HFF-Myc (cell line): ENCODE results near the gene FUNDC2.
A peak's percentile ranks its signal among the peaks of the same experiment; 100 is the strongest.

ENCODE experiments used
- DNase-seq: peaks from one replicate; pipeline ENCODE4 v3.0.0-alpha.2; 2011; ENCODE audit warnings: low read depth; ENCODE audit errors: extremely low read depth
- H3K4me3 ChIP-seq: replicated peaks from 2 replicates; pipeline ENCODE4 v1.5.1; 2011; ENCODE audit warnings: low read depth, mild to moderate bottlenecking, control low read depth, low read length
- TF ChIP-seq, protein P1 (sequence below): IDR thresholded peaks from 2 replicates; pipeline ENCODE4 v1.5.1; 2012; ENCODE audit warnings: mild to moderate bottlenecking, low read depth, low read length, control low read depth; ENCODE audit errors: missing control alignments

Gene FUNDC2

DNA sequence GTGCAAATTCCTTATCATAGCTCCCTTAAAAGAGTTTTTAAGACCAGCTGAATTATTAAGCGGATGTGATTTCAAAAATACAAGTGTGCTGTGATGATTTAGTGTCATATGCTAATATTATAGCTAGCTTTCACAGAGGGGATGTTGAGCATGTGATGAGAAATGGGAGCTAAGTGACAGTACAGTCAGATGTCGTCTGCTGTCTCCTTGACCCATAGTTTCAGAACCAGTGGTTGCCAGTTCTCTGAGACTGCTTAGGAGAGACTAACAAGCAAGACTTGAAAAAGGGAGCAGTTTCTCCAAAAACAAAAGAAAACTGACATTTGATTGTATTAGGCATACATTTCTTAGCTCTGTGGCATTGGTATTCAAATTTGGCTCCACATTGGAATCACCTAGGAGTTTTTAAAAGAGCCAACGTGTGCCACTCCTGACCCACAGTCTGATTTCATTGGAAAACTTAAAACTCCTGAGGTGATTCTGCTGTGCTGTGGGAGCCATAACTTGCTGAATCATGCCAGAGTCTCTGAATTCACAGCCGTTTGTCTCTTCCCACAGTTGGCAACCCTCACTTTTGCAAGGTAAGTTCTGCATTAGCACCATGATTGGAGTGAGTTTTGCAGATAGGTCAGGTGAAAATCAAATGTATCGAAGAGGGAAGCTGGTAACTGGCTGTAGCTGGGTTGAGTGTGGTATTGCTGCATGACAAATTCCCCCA, 20.3 kb downstream of the FUNDC2 start:
- H3K4me3 ChIP-seq = no peak overlapping the region
- TF ChIP-seq, protein P1, sequence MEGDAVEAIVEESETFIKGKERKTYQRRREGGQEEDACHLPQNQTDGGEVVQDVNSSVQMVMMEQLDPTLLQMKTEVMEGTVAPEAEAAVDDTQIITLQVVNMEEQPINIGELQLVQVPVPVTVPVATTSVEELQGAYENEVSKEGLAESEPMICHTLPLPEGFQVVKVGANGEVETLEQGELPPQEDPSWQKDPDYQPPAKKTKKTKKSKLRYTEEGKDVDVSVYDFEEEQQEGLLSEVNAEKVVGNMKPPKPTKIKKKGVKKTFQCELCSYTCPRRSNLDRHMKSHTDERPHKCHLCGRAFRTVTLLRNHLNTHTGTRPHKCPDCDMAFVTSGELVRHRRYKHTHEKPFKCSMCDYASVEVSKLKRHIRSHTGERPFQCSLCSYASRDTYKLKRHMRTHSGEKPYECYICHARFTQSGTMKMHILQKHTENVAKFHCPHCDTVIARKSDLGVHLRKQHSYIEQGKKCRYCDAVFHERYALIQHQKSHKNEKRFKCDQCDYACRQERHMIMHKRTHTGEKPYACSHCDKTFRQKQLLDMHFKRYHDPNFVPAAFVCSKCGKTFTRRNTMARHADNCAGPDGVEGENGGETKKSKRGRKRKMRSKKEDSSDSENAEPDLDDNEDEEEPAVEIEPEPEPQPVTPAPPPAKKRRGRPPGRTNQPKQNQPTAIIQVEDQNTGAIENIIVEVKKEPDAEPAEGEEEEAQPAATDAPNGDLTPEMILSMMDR = no peak
- no peak for DNase-seq

DNA sequence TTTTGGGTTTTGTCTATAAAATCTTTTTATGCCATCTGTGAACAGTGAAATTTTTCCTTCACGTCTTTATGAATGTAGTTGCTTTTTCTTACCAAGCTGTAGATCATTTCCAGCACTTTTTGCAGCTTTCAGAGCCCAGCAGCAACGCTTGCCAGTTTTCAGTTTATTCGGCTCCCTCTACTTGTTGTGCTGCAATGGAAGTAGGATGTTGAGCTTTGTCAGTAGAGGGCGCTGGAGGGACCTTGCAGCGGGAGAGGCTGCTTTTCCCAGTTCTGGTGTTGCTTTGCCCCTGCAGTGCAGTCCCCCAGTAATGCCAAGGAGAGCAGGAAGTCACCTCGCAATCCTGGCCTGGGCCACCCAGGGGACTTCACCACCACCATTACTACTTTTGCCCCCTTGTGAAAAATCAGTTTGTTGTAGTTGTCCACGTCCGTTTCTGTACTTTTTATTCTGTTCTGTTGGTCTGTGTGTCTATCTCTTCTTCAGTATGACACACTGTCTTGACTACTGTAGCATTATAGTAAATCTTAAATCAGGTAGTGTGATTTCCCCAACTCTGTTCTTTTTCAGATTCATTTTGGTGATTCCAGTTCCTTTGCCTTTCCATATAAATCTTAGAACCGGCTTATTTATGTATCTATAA, 22.5 kb downstream of the FUNDC2 start:
- DNase-seq = no peak
- H3K4me3 ChIP-seq = no peak overlapping the region
- TF ChIP-seq, protein P1 = peak; percentile 62

DNA sequence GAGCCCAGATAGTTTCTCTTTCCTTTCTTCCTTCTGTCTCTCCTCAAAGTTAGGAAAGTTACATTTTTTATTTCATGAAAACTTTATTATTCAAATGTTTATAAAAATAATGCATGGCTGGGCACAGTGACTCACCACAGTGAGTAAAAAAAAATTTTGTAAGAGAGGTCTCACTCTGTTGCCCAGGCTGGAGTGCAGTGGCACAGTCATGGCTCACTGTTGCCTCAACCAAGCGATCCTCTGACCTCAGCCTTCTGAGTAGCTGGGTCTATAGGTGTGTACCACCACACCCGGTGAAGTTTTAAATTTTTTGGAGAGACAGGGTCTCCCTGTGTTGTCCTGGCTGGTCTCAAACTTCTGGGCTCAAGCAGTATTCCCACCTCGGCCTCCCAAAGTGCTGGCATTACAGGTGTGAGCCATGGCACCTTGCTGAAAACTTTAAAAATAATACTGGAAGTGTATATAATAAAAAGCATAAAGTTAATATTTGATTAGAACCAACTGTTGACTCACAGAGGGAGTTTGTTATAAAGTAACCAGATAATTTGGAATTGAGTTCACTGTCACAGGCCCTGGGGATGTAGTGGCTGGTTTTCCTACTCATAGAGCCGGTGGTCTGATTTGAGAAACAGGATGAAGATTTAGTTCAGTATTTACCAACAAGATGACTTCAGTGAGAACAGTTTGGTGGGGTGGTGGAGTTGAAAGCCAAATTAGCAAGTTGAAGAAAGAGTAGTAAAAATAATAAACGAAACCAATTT, 26.3 kb downstream of the FUNDC2 start:
- H3K4me3 ChIP-seq = no peak overlapping the region
- TF ChIP-seq, protein P1 = no peak
- no peak for DNase-seq

DNA sequence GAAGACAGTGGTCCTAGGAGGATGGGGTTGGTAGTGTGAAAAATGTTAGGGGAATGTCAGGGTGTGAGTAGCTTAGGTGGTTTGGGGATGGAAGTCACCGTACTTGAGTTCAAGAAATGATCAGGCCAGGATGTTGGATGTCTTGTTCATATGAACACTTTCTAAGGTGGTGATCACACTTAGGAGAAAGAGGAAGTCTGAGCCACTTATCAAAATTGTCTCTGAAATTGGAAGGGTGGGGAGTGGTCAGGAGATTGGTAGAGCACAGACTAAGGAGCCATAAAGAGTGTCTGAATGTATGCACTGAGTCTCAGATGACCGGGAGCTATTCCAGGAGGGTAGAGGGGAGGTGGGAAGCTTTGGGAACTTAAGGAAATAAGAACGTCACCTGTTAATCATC, 27.0 kb downstream of the FUNDC2 start:
- TF ChIP-seq, protein P1 = no peak
- H3K4me3 ChIP-seq = no peak overlapping the region
- no peak for DNase-seq

DNA sequence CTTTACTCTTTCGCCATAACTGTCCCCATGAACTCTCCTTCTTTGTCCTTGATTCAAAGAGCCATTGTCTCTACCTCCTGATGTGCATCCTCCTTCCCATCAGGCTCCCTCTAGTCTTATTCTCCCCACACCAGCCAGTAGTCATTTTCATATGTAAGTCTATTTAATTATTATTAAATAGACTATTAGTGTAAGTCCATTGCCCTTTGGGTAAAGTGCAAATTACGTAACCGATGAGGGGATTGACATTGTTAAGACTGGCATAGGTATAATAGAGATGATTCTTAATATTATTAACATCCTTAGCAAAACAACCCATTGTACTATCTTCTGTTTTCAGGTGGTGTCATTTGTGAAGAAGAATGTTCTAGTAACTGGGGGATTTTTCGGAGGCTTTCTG, 27.6 kb downstream of the FUNDC2 start:
- DNase-seq = no peak
- TF ChIP-seq, protein P1 = no peak
- H3K4me3 ChIP-seq = no peak overlapping the region

DNA sequence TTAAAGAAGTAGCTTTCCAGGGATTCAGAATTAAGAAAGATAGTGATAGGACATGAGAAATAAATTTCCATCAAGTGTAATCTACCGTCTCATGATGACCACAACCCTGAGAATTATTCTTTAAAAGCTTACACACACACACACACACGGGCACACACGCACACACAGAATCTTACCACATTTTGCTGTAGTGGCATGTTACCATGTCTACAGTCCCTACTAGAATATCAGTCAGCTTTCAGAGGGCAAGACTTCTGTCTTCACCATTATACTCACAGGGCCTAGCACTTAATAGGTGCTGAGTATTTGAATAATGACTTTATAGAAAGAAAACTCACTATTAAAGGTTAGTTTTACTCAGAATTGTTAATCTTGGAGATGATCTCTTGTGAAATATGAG, 28.9 kb downstream of the FUNDC2 start:
- TF ChIP-seq, protein P1 = no peak
- no peak overlapping the region for H3K4me3 ChIP-seq
- DNase-seq = no peak
